Nephron (organoid): ENCODE results near the gene DNAAF8.

Experiments
- H3K27ac Mint-ChIP-seq, 3 experiments: 2 replicates each; pipeline ENCODE4 v1.8.0; 2020; ENCODE audit warnings: mixed read lengths in 3 of 3, mild to moderate bottlenecking in 2 of 3, moderate library complexity in 1 of 3
- H3K27me3 Mint-ChIP-seq: 2 replicates; pipeline ENCODE4 v1.8.0; 2021; ENCODE audit warnings: low read depth, mild to moderate bottlenecking, moderate library complexity, mixed read lengths
- H3K36me3 Mint-ChIP-seq: 2 replicates; pipeline ENCODE4 v1.8.0; 2020; ENCODE audit warnings: low read depth, mixed read lengths
- H3K4me1 Mint-ChIP-seq: 2 replicates; pipeline ENCODE4 v1.8.0; 2020; ENCODE audit warnings: mixed read lengths
- H3K4me3 Mint-ChIP-seq, 3 experiments: 2 replicates each; pipeline ENCODE4 v1.8.0; 2020; ENCODE audit warnings: mild to moderate bottlenecking in 3 of 3, mixed read lengths in 3 of 3, moderate library complexity in 2 of 3
- H3K9me3 Mint-ChIP-seq: 2 replicates; pipeline ENCODE4 v1.8.0; 2020; ENCODE audit warnings: mixed read lengths
- TF ChIP-seq, protein P1 (sequence below), 3 experiments: fragments of 200-600 bp; sonication (generic); IDR thresholded peaks; one replicate each; pipeline ENCODE4 v1.5.0; 2021; ENCODE audit warnings: antibody characterized with exemption in 3 of 3; ENCODE audit not compliant: unreplicated experiment in 3 of 3

Gene DNAAF8

DNA sequence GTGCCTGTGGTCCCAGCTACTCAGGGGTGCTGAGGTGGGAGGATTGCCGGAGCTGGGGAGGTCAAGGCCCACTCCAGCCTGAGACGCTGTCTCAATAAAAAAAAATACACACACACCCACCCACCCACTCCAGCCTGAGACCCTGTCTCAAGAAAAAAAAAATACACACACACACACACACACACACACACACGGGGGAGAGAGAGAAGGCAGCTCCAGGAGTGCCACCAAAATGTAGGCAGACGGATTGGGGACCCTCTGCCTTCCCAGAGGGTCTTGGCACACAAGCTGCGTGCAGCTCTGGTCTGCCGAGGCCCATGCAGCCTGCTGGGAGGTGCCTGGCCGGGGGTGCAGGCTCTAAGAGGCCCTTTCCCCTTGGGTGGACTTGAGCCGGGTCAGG, 46.9 kb upstream of the DNAAF8 start:
- H3K9me3 Mint-ChIP-seq, result no peaks in the 10 kb centered on the region
- peaks cover 10% of the 10 kb centered on the region for H3K36me3 Mint-ChIP-seq
- TF ChIP-seq, protein P1, sequence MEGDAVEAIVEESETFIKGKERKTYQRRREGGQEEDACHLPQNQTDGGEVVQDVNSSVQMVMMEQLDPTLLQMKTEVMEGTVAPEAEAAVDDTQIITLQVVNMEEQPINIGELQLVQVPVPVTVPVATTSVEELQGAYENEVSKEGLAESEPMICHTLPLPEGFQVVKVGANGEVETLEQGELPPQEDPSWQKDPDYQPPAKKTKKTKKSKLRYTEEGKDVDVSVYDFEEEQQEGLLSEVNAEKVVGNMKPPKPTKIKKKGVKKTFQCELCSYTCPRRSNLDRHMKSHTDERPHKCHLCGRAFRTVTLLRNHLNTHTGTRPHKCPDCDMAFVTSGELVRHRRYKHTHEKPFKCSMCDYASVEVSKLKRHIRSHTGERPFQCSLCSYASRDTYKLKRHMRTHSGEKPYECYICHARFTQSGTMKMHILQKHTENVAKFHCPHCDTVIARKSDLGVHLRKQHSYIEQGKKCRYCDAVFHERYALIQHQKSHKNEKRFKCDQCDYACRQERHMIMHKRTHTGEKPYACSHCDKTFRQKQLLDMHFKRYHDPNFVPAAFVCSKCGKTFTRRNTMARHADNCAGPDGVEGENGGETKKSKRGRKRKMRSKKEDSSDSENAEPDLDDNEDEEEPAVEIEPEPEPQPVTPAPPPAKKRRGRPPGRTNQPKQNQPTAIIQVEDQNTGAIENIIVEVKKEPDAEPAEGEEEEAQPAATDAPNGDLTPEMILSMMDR (IDR thresholded peaks at IDR 0.05; ENCODE audit: unreplicated experiment in 3 of 3), result no peak
- H3K27ac Mint-ChIP-seq, result no peak overlapping the region
- H3K27me3 Mint-ChIP-seq, result no peaks in the 10 kb centered on the region
- H3K4me3 Mint-ChIP-seq, result no peak overlapping the region
- H3K4me1 Mint-ChIP-seq, result peaks cover 4% of the 10 kb centered on the region

DNA sequence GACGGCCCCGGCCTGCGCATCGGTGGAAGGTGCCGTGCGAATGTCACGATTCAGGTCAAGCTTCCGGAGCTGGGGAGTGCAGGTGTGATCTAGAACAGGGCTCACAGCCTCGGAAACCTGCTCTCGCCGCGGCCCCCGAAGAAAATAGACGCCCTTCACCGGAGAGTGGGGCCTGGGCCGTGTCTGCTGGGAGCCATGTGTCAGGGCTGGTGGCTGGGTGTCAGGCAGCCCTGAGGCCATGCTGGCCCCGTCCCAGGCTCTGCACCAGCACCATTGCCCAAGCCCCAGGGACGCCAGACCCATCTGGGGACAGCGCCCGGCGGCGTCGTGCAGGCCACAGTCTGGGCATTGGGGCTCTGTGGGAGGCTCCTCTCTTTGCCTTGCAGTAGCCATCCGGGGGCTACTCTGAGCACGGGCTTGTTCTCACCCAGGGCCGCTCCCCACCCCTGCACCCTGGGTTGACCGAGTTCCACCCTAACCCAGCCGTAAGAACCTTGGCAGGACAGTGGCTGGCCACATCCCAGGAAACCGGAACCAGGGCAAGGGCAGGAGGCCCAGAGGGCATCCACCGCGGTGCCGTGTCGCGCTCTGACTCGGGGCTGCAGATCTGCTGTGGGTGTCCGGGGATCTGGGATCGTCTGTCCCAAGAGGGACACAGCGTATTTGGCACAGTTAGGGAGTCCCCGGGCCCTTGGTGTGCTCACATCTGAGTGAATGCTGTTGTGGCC, 46.2 kb upstream of the DNAAF8 start:
- TF ChIP-seq, protein P1 (IDR thresholded peaks at IDR 0.05; ENCODE audit: unreplicated experiment in 3 of 3), result no peak
- no peak overlapping the region for H3K4me3 Mint-ChIP-seq
- peaks cover 10% of the 10 kb centered on the region for H3K36me3 Mint-ChIP-seq
- H3K27me3 Mint-ChIP-seq, result no peaks in the 10 kb centered on the region
- no peak overlapping the region for H3K27ac Mint-ChIP-seq
- H3K9me3 Mint-ChIP-seq, result no peaks in the 10 kb centered on the region
- H3K4me1 Mint-ChIP-seq, result peaks cover 4% of the 10 kb centered on the region

- H3K9me3 Mint-ChIP-seq, result no peaks in the 10 kb centered on the region
- no peak overlapping the region for H3K27ac Mint-ChIP-seq
- peaks cover 10% of the 10 kb centered on the region for H3K36me3 Mint-ChIP-seq
- no peak overlapping the region for H3K4me3 Mint-ChIP-seq
- peaks cover 4% of the 10 kb centered on the region for H3K4me1 Mint-ChIP-seq
- TF ChIP-seq, protein P1 (IDR thresholded peaks at IDR 0.05; ENCODE audit: unreplicated experiment in 3 of 3), result no peak
- no peaks in the 10 kb centered on the region for H3K27me3 Mint-ChIP-seq
Observed at GRCh38 chr16:4688674-4689045, 45.7 kb upstream of the DNAAF8 start.

GRCh38 chr16:4689091-4689671, 45.2 kb upstream of the DNAAF8 start:
- Mint-ChIP-seq H3K4me1 (peaks cover 4% of the 10 kb centered on the region), H3K27me3 (no peaks in the 10 kb centered on the region), H3K9me3 (no peaks in the 10 kb centered on the region), H3K36me3 (peaks cover 10% of the 10 kb centered on the region), H3K4me3 (no peak overlapping the region), H3K27ac (no peak overlapping the region)
- TF ChIP-seq, protein P1 (IDR thresholded peaks at IDR 0.05; ENCODE audit: unreplicated experiment in 3 of 3), result no peak

GRCh38 chr16:4689864-4690704, 44.3 kb upstream of the DNAAF8 start:
- H3K27me3 Mint-ChIP-seq, result no peaks in the 10 kb centered on the region

More at GRCh38 chr16:4689864-4690704, 44.3 kb upstream of the DNAAF8 start:
- H3K36me3 Mint-ChIP-seq, result peaks cover 5% of the 10 kb centered on the region
- no peaks in the 10 kb centered on the region for H3K9me3 Mint-ChIP-seq
- peaks cover 4% of the 10 kb centered on the region for H3K4me1 Mint-ChIP-seq
- H3K27ac Mint-ChIP-seq, result no peak overlapping the region
- peak overlapping the region in 1 of 3 experiments; percentile 34 for H3K4me3 Mint-ChIP-seq
- TF ChIP-seq, protein P1 (IDR thresholded peaks at IDR 0.05; ENCODE audit: unreplicated experiment in 3 of 3), result no peak
